H1 (cell line): Measurements from ENCODE around the gene FOXK1. TPM values are rescaled to one million over a fixed set of nuclear protein-coding genes. Genes with fewer than 3 reads are reported as not detected.

Experiments used
- CTCF ChIA-PET: fragments of 300-600 bp; sonication (Branson Sonifier 250); formaldehyde crosslinking; loops from one replicate; lab custom pipeline; 2021; ENCODE audit not compliant: partially characterized antibody; lab: Charles Lee
- POLR2A ChIA-PET: fragments of 300-600 bp; sonication (Branson Sonifier 250); formaldehyde crosslinking; loops from one replicate; lab custom pipeline; 2021; ENCODE audit warnings: inconsistent platforms; ENCODE audit not compliant: partially characterized antibody; lab: Charles Lee
- DNase-seq, 2 experiments: peaks; one replicate each; pipeline versions ENCODE4 v3.0.0 to v3.0.0-alpha.2; 2010 to 2022; ENCODE audit warnings: low spot score in 2 of 2, low read depth in 1 of 2, mixed read lengths in 1 of 2
- FAIRE-seq: peaks from 2 replicates; lab custom pipeline; 2011; peaks lifted over from hg19 to GRCh38; lab: Jason Lieb, UNC
- H2AFZ ChIP-seq: 2 replicates; pipeline ENCODE4 v1.8.1; 2012; ENCODE audit warnings: low read length, inconsistent platforms
- H2AK5ac ChIP-seq: 2 replicates; pipeline ENCODE4 v1.6.1; 2013; ENCODE audit warnings: low read depth, low read length
- H2BK120ac ChIP-seq: replicated peaks from 2 replicates; pipeline ENCODE3; 2013; ENCODE audit warnings: low read depth, low read length, inconsistent platforms
- H2BK12ac ChIP-seq: 2 replicates; pipeline ENCODE4 v1.6.1; 2013; ENCODE audit warnings: low read depth, low read length
- H2BK15ac ChIP-seq: 2 replicates; pipeline ENCODE4 v1.6.1; 2013; ENCODE audit warnings: low read length
- H2BK20ac ChIP-seq: 2 replicates; pipeline ENCODE4 v1.6.1; 2013; ENCODE audit warnings: low read length
- H2BK5ac ChIP-seq: 2 replicates; pipeline ENCODE4 v1.6.1; 2013; ENCODE audit warnings: low read depth, low read length
- H3K14ac ChIP-seq: 2 replicates; pipeline ENCODE4 v1.6.1; 2013; ENCODE audit warnings: inconsistent platforms; ENCODE audit not compliant: insufficient read length
- H3K18ac ChIP-seq: 2 replicates; pipeline ENCODE4 v1.6.1; 2013; ENCODE audit warnings: low read length; ENCODE audit errors: extremely low read depth
- H3K23ac ChIP-seq: 2 replicates; pipeline ENCODE4 v1.6.1; 2013; ENCODE audit warnings: inconsistent platforms; ENCODE audit not compliant: insufficient read length
- H3K23me2 ChIP-seq: 2 replicates; pipeline ENCODE4 v1.6.1; 2013; ENCODE audit warnings: low read depth, low read length
- H3K27ac ChIP-seq: 2 replicates; pipeline ENCODE4 v1.6.1; 2011; ENCODE audit warnings: low read depth, low read length, inconsistent platforms
- H3K27me3 ChIP-seq, 4 experiments: replicated peaks in 1 of 4; 1 replicate in 1 of 4; 2 replicates in 3 of 4; pipeline versions ENCODE4 v1.6.1 to v1.8.1; 2011 to 2013; ENCODE audit warnings: low read length in 3 of 4, mild to moderate bottlenecking in 3 of 4, inconsistent platforms in 2 of 4, mixed read lengths in 2 of 4, moderate library complexity in 1 of 4; ENCODE audit not compliant: control insufficient read depth in 3 of 4, insufficient read depth in 3 of 4; ENCODE audit errors: extremely low read depth in 1 of 4
- H3K36me3 ChIP-seq, 4 experiments: 2 replicates each; pipeline versions ENCODE4 v1.6.1 to v1.8.1; 2011 to 2013; ENCODE audit warnings: mild to moderate bottlenecking in 4 of 4, low read length in 3 of 4, moderate library complexity in 2 of 4, control low read depth in 1 of 4, inconsistent platforms in 1 of 4; ENCODE audit not compliant: insufficient read depth in 4 of 4, control insufficient read depth in 2 of 4
- H3K4ac ChIP-seq: replicated peaks from 2 replicates; pipeline ENCODE3; 2013; ENCODE audit warnings: low read length, low read depth, mixed read lengths, inconsistent platforms; ENCODE audit not compliant: insufficient read length
- H3K4me1 ChIP-seq, 4 experiments: replicated peaks in 1 of 4; 1 replicate in 1 of 4; 2 replicates in 3 of 4; pipeline versions ENCODE4 v1.6.1 to v1.8.1; 2011 to 2013; ENCODE audit warnings: low read length in 3 of 4, inconsistent platforms in 2 of 4, mixed read lengths in 1 of 4; ENCODE audit not compliant: insufficient read depth in 4 of 4, control insufficient read depth in 3 of 4
- H3K4me2 ChIP-seq, 2 experiments: 2 replicates each; pipeline versions ENCODE4 v1.6.1 to v1.8.1; 2011 to 2013; ENCODE audit warnings: low read depth in 2 of 2, low read length in 2 of 2, control low read depth in 1 of 2, inconsistent platforms in 1 of 2, mild to moderate bottlenecking in 1 of 2; ENCODE audit not compliant: insufficient read depth in 1 of 2
- H3K4me3 ChIP-seq, 4 experiments: fragments of 200-600, 300-600 bp in 1 of 4; sonication (generic), shearing (Covaris generic), sonication (Bioruptor Twin) in 1 of 4; 2 replicates each; pipeline versions ENCODE4 v1.5.1 to v1.8.1; 2011 to 2016; ENCODE audit warnings: low read length in 4 of 4, low read depth in 3 of 4, control low read depth in 2 of 4, inconsistent platforms in 2 of 4, mild to moderate bottlenecking in 2 of 4, mixed read lengths in 1 of 4, moderate library complexity in 1 of 4; ENCODE audit not compliant: insufficient read depth in 2 of 4; ENCODE audit errors: extremely low read depth in 1 of 4
- H3K56ac ChIP-seq: replicated peaks from 2 replicates; pipeline ENCODE3; 2013; ENCODE audit warnings: low read depth, mild to moderate bottlenecking, mixed read lengths, low read length, inconsistent platforms; ENCODE audit not compliant: insufficient read length
- H3K79me1 ChIP-seq: 2 replicates; pipeline ENCODE4 v1.6.1; 2013; ENCODE audit warnings: low read depth, low read length, control low read depth
- H3K79me2 ChIP-seq, 2 experiments: 2 replicates each; pipeline versions ENCODE4 v1.6.1 to v1.8.1; 2012 to 2013; ENCODE audit warnings: low read length in 2 of 2, mild to moderate bottlenecking in 2 of 2, inconsistent platforms in 1 of 2; ENCODE audit not compliant: insufficient read depth in 2 of 2, control insufficient read depth in 1 of 2
- H3K9ac ChIP-seq, 4 experiments: replicated peaks in 1 of 4; 1 replicate in 1 of 4; 2 replicates in 3 of 4; pipeline versions ENCODE4 v1.6.1 to v1.8.1; 2011 to 2013; ENCODE audit warnings: low read depth in 3 of 4, low read length in 3 of 4, control low read depth in 2 of 4, mild to moderate bottlenecking in 2 of 4, moderate library complexity in 2 of 4, inconsistent platforms in 1 of 4; ENCODE audit errors: extremely low read depth in 1 of 4
- H3K9me3 ChIP-seq, 2 experiments: 2 replicates each; pipeline versions ENCODE4 v1.6.1 to v1.8.1; 2012 to 2013; ENCODE audit warnings: mild to moderate bottlenecking in 2 of 2, moderate library complexity in 2 of 2, control low read depth in 1 of 2, inconsistent platforms in 1 of 2, low read depth in 1 of 2, low read length in 1 of 2, mixed read lengths in 1 of 2; ENCODE audit not compliant: insufficient read depth in 2 of 2
- H4K20me1 ChIP-seq, 2 experiments: replicated peaks in 1 of 2; 2 replicates each; pipeline versions ENCODE3 to v1.8.1; 2011 to 2013; ENCODE audit warnings: inconsistent platforms in 2 of 2, low read length in 2 of 2, mild to moderate bottlenecking in 1 of 2; ENCODE audit not compliant: insufficient read depth in 2 of 2, control insufficient read depth in 1 of 2
- H4K5ac ChIP-seq: 2 replicates; pipeline ENCODE4 v1.6.1; 2013; ENCODE audit warnings: low read length, low read depth, mixed read lengths, inconsistent platforms; ENCODE audit not compliant: insufficient read length
- H4K8ac ChIP-seq: 2 replicates; pipeline ENCODE4 v1.8.0; 2013; ENCODE audit warnings: mild to moderate bottlenecking, moderate library complexity, low read length, inconsistent platforms; ENCODE audit not compliant: insufficient read depth; ENCODE audit errors: extremely low read depth
- H4K91ac ChIP-seq: replicated peaks from 2 replicates; pipeline ENCODE3; 2013; ENCODE audit warnings: low read length, mixed read lengths, inconsistent platforms; ENCODE audit not compliant: insufficient read length
- CBX5 ChIP-seq: fragments of 300-800, 300-1000 bp; sonication (generic); IDR thresholded peaks from 2 replicates; pipeline ENCODE4 v1.7.1; 2016; ENCODE audit warnings: antibody characterized with exemption, low read length, low read depth
- CBX8 ChIP-seq: fragments of 300-800, 300-1000 bp; sonication (generic); IDR thresholded peaks from 2 replicates; pipeline ENCODE4 v1.7.1; 2016; ENCODE audit warnings: low read depth, low read length, borderline replicate concordance
- CTCF ChIP-seq, 3 experiments: IDR thresholded peaks; 1 replicate in 2 of 3; 2 replicates in 1 of 3; pipeline versions ENCODE4 v1.5.1 to v1.6.1; 2011; ENCODE audit warnings: low read length in 3 of 3, mild to moderate bottlenecking in 3 of 3, inconsistent platforms in 2 of 3, low read depth in 1 of 3, moderate library complexity in 1 of 3; ENCODE audit not compliant: insufficient read depth in 1 of 3; ENCODE audit errors: control extremely low read depth in 1 of 3
- GTF2F1 ChIP-seq: IDR thresholded peaks from 2 replicates; pipeline ENCODE4 v1.6.1; 2012; ENCODE audit warnings: low read depth, low read length, improper control_type of control experiment, borderline replicate concordance
- NANOG ChIP-seq: IDR thresholded peaks from 2 replicates; pipeline ENCODE4 v1.6.1; 2011; ENCODE audit warnings: low read length, low read depth, mild to moderate bottlenecking, inconsistent platforms; ENCODE audit not compliant: insufficient read depth, poor library complexity, severe bottlenecking
- POLR2A ChIP-seq, 2 experiments: IDR thresholded peaks; 1 replicate in 1 of 2; 2 replicates in 1 of 2; pipeline ENCODE4 v1.6.1; 2011; ENCODE audit warnings: low read depth in 2 of 2, low read length in 2 of 2, mild to moderate bottlenecking in 2 of 2; ENCODE audit errors: control extremely low read depth in 1 of 2
- SIRT6 ChIP-seq: IDR thresholded peaks from one replicate; pipeline ENCODE4 v1.7.1; 2012; ENCODE audit warnings: low read length, inconsistent platforms
- SIX5 ChIP-seq: IDR thresholded peaks from 2 replicates; pipeline ENCODE4 v1.6.1; 2011; ENCODE audit warnings: mild to moderate bottlenecking, low read depth, low read length
- SP1 ChIP-seq: IDR thresholded peaks from 2 replicates; pipeline ENCODE4 v1.6.1; 2011; ENCODE audit warnings: low read depth, low read length
- SRF ChIP-seq: IDR thresholded peaks from 2 replicates; pipeline ENCODE4 v1.6.1; 2011; ENCODE audit warnings: mild to moderate bottlenecking, low read depth, low read length, moderate library complexity
- SUZ12 ChIP-seq: fragments of 200-600 bp; sonication (generic); IDR thresholded peaks from 2 replicates; pipeline ENCODE4 v1.6.1; 2012; ENCODE audit warnings: mild to moderate bottlenecking, inconsistent platforms, low read length, moderate library complexity, mixed read lengths
- TEAD4 ChIP-seq: IDR thresholded peaks from 2 replicates; pipeline ENCODE4 v1.6.1; 2012; ENCODE audit warnings: low read depth, low read length, inconsistent platforms, mixed read lengths
- YY1 ChIP-seq: IDR thresholded peaks from 2 replicates; pipeline ENCODE4 v1.6.1; 2011; ENCODE audit warnings: low read depth, mild to moderate bottlenecking, low read length
- WGBS, 2 experiments: shearing (Covaris generic) in 1 of 2; methylation state at CpG; one replicate each; pipeline versions ENCODE4 v1.1.6 to v1.1.7; 2013 to 2015; ENCODE audit warnings: low lambda C conversion rate in 2 of 2, mixed read lengths in 2 of 2, inconsistent platforms in 1 of 2, low coverage in 1 of 2, missing lambda C conversion rate in 1 of 2; ENCODE audit not compliant: insufficient replicate concordance in 2 of 2, insufficient coverage in 1 of 2, insufficient read length in 1 of 2; ENCODE audit errors: extremely low coverage in 1 of 2, missing lambda C conversion rate in 1 of 2; 5-methylcytosine and 5-hydroxymethylcytosine counted together
- polyA plus RNA-seq, 7 experiments: library from polyadenylated mRNA; depleted of rRNA in 3 of 7; stranded (reverse) in 5 of 7; unstranded in 2 of 7; fragments of >200 nt in 5 of 7; fragments of 200-250 nt in 2 of 7; gene quantifications; 1 replicate in 5 of 7; 2 replicates in 1 of 7; 4 replicates in 1 of 7; pipeline versions ENCODE4 v1.2.1 to v1.2.3, GENCODE V29; 2011 to 2013; ENCODE audit warnings: missing spikeins in 2 of 7, mixed read lengths in 2 of 7
- total RNA-seq: library from RNA; stranded (reverse); fragmentation: NEBNext Ultra II Directional; extraction: Animal tissue kit (Norgen Biotek cat#: 25700); gene quantifications from 2 replicates; pipeline ENCODE4 v1.2.1, GENCODE V29; 2021

The FOXK1 gene
- total and polyA plus RNA-seq, 2 of the 8 experiments (the other 6 are each of a cell fraction or from before 2014, with no cell fraction given): 2.0 to 8.5 TPM

GRCh38 chr7:4692055-4692454, 10.0 kb downstream of the FOXK1 start:
- H3K23ac ChIP-seq: no peak overlapping the region
- no peak overlapping the region for H3K4ac ChIP-seq
- H2BK15ac ChIP-seq: no peak overlapping the region
- no peak for DNase-seq
- no peak overlapping the region for H3K4me2 ChIP-seq
- H2BK12ac ChIP-seq: no peak overlapping the region
- H3K79me2 ChIP-seq: peaks cover 0 to 6% of the 10 kb centered on the region in 2 experiments; a peak in 2 of 4 replicates
- H2BK20ac ChIP-seq: no peak overlapping the region
- H3K14ac ChIP-seq: no peak overlapping the region
- H3K9ac ChIP-seq: no peak overlapping the region
- H3K4me3 ChIP-seq: no peak overlapping the region
- peaks cover 3% of the 10 kb centered on the region; the same call in 1 of the 2 replicates for H3K79me1 ChIP-seq
- no peak overlapping the region for H2AFZ ChIP-seq
- H4K91ac ChIP-seq: no peak overlapping the region
- H3K56ac ChIP-seq: no peak overlapping the region
- POLR2A ChIA-PET: interaction anchor here (0.7 to 1.1 kb wide), 3 partner anchors 10 to 1887 kb away, joined by 3 to 4 read pairs (median 3); partner anchors contain the start of gene FOXK1
- no peak overlapping the region for H2AK5ac ChIP-seq
- no peaks in the 10 kb centered on the region for H3K9me3 ChIP-seq
- no peak for FAIRE-seq
- 90% methylated on average over 5 of the region's 5 CpGs; no CpG with 5 or more reads in 1 of the 2 experiments for WGBS, 2 experiments
- H3K27ac ChIP-seq: no peak overlapping the region
- H2BK120ac ChIP-seq: no peak overlapping the region
- H2BK5ac ChIP-seq: no peak overlapping the region
- H3K36me3 ChIP-seq: no peaks in the 10 kb centered on the region
- no peak overlapping the region for H4K5ac ChIP-seq
- H3K4me1 ChIP-seq: no peaks in the 10 kb centered on the region; a peak in 1 of 7 replicates
- no peaks in the 10 kb centered on the region for H3K23me2 ChIP-seq
- H4K8ac ChIP-seq: no peak overlapping the region
- no peaks in the 10 kb centered on the region for H3K27me3 ChIP-seq
- peaks cover 6 to 22% of the 10 kb centered on the region in 2 experiments for H4K20me1 ChIP-seq
- no peak overlapping the region for H3K18ac ChIP-seq
- CTCF ChIA-PET: interaction anchor here (0.6 to 1.7 kb wide), 5 partner anchors 59 to 394 kb away, joined by 3 to 5 read pairs (median 3); no protein-coding TSS in a partner anchor
- no peak for TF ChIP-seq SUZ12
- TF ChIP-seq SRF: no peak
- no peak for TF ChIP-seq POLR2A (IDR thresholded peaks at IDR 0.05; ENCODE audit: control extremely low read depth in 1 of 2, low read depth in 2 of 2, low read length in 2 of 2)
- TF ChIP-seq CBX5: no peak
- TF ChIP-seq SIRT6: no peak
- no peak for TF ChIP-seq NANOG
- no peak for TF ChIP-seq CTCF (IDR thresholded peaks at IDR 0.05; ENCODE audit: control extremely low read depth in 1 of 3, insufficient read depth in 1 of 3, low read depth in 1 of 3, low read length in 3 of 3)
- TF ChIP-seq YY1: no peak
- TF ChIP-seq SP1: no peak
- no peak for TF ChIP-seq CBX8
- no peak for TF ChIP-seq TEAD4
- TF ChIP-seq SIX5: no peak
- no peak for TF ChIP-seq GTF2F1
